HepG2 (cell line): ENCODE measurements around the gene ATAD3C. TPM values are rescaled to one million over a fixed set of nuclear protein-coding genes. Genes with fewer than 3 reads are reported as not detected.

Experiments used
- AKAP8 ChIP-seq: sonication (generic); formaldehyde crosslinking; IDR thresholded peaks from 2 replicates; pipeline ENCODE4 v1.5.1; 2020; ENCODE audit warnings: mild to moderate bottlenecking, missing genetic modification reagents
- CREM ChIP-seq, 2 experiments: sonication (generic) in 1 of 2; formaldehyde crosslinking in 1 of 2; IDR thresholded peaks; 2 replicates each; pipeline versions ENCODE4 v1.4.0 to v1.6.1; 2016 to 2020; ENCODE audit warnings: antibody characterized with exemption in 1 of 2, mild to moderate bottlenecking in 1 of 2, missing genetic modification reagents in 1 of 2
- DPF2 ChIP-seq: sonication (generic); formaldehyde crosslinking; IDR thresholded peaks from 2 replicates; pipeline ENCODE4 v1.4.0; 2020; ENCODE audit warnings: mild to moderate bottlenecking, low read depth, missing genetic modification reagents, borderline replicate concordance
- MAFF ChIP-seq: IDR thresholded peaks from 2 replicates; pipeline ENCODE4 v1.6.1; 2011; ENCODE audit warnings: low read depth, low read length, improper control_type of control experiment
- MTA1 ChIP-seq: sonication (generic); formaldehyde crosslinking; IDR thresholded peaks from 2 replicates; pipeline ENCODE4 v1.4.0; 2020; ENCODE audit warnings: missing genetic modification reagents, mild to moderate bottlenecking, borderline replicate concordance
- MTF1 ChIP-seq: sonication (generic); formaldehyde crosslinking; IDR thresholded peaks from 2 replicates; pipeline ENCODE4 v1.5.0; 2020; ENCODE audit warnings: missing genetic modification reagents
- PAF1 ChIP-seq: IDR thresholded peaks from 2 replicates; pipeline ENCODE4 v1.6.1; 2016; ENCODE audit warnings: missing genetic modification reagents, missing compliant biosample characterization
- STAG1 ChIP-seq: sonication (generic); formaldehyde crosslinking; IDR thresholded peaks from 2 replicates; pipeline ENCODE4 v1.4.0; 2020; ENCODE audit warnings: missing genetic modification reagents
- TGIF2 ChIP-seq: IDR thresholded peaks from 2 replicates; pipeline ENCODE4 v1.6.1; 2016; ENCODE audit warnings: control low read depth, missing compliant biosample characterization
- THYN1 ChIP-seq: sonication (generic); formaldehyde crosslinking; IDR thresholded peaks from 2 replicates; pipeline ENCODE4 v1.8.1; 2023; ENCODE audit warnings: low read depth, mild to moderate bottlenecking, moderate library complexity, missing genetic modification reagents, borderline replicate concordance
- XBP1 ChIP-seq: sonication (generic); formaldehyde crosslinking; IDR thresholded peaks from 2 replicates; pipeline ENCODE4 v1.5.0; 2020; ENCODE audit warnings: missing genetic modification reagents
- ZNF552 ChIP-seq: sonication (generic); formaldehyde crosslinking; IDR thresholded peaks from 2 replicates; pipeline ENCODE4 v1.9.0; 2022; ENCODE audit warnings: missing genetic modification reagents, mild to moderate bottlenecking, borderline replicate concordance
- ZNF670 ChIP-seq: sonication (generic); formaldehyde crosslinking; IDR thresholded peaks from 2 replicates; pipeline ENCODE4 v1.8.0; 2022; ENCODE audit warnings: mild to moderate bottlenecking, missing genetic modification reagents, borderline replicate concordance
- ZNF879 ChIP-seq: sonication (generic); formaldehyde crosslinking; IDR thresholded peaks from 2 replicates; pipeline ENCODE4 v1.8.1; 2023; ENCODE audit warnings: missing genetic modification reagents
- polyA plus RNA-seq, 8 experiments: library from polyadenylated mRNA; depleted of rRNA in 3 of 8; stranded (reverse) in 7 of 8; unstranded in 1 of 8; fragments of >200 nt; fragmentation: Illumina TruSeq in 4 of 8; extraction: Trizol in 4 of 8; gene quantifications; 2 replicates each; pipeline versions ENCODE4 v1.2.1 to v1.2.3, GENCODE V29; 2011 to 2016; ENCODE audit warnings: low read depth in 4 of 8, missing spikeins in 1 of 8, mixed read lengths in 1 of 8; ENCODE audit not compliant: insufficient read depth in 1 of 8
- total RNA-seq, 5 experiments: library from RNA; depleted of rRNA; stranded (reverse); fragments of >200 nt; fragmentation: Illumina TruSeq; extraction: Trizol; gene quantifications; 2 replicates each; pipeline ENCODE4 v1.2.3, GENCODE V29; 2016; ENCODE audit warnings: low read depth in 1 of 5
- TF ChIP-seq, protein P1 (sequence below): sonication (generic); formaldehyde crosslinking; IDR thresholded peaks from 2 replicates; pipeline ENCODE4 v1.4.0; 2020; ENCODE audit warnings: missing genetic modification reagents
- TF ChIP-seq, protein P2 (sequence below): sonication (generic); formaldehyde crosslinking; IDR thresholded peaks from 2 replicates; pipeline ENCODE4 v1.4.0; 2020; ENCODE audit warnings: missing genetic modification reagents
- TF ChIP-seq, protein P3 (sequence below): sonication (generic); formaldehyde crosslinking; IDR thresholded peaks from 2 replicates; pipeline ENCODE4 v1.8.0; 2022; ENCODE audit warnings: mild to moderate bottlenecking, missing genetic modification reagents
- TF ChIP-seq, protein P4 (sequence below): sonication (generic); formaldehyde crosslinking; IDR thresholded peaks from 2 replicates; pipeline ENCODE4 v1.9.0; 2021; ENCODE audit warnings: missing genetic modification reagents, borderline replicate concordance
- TF ChIP-seq, protein P5 (sequence below): sonication (generic); formaldehyde crosslinking; IDR thresholded peaks from 2 replicates; pipeline ENCODE4 v1.4.0; 2020; ENCODE audit warnings: missing genetic modification reagents, mild to moderate bottlenecking, borderline replicate concordance

The ATAD3C gene
- total and polyA plus RNA-seq, 2 of the 13 experiments (the other 11 are each of a cell fraction or from before 2014, with no cell fraction given), result 2.4 to 3.2 TPM

DNA sequence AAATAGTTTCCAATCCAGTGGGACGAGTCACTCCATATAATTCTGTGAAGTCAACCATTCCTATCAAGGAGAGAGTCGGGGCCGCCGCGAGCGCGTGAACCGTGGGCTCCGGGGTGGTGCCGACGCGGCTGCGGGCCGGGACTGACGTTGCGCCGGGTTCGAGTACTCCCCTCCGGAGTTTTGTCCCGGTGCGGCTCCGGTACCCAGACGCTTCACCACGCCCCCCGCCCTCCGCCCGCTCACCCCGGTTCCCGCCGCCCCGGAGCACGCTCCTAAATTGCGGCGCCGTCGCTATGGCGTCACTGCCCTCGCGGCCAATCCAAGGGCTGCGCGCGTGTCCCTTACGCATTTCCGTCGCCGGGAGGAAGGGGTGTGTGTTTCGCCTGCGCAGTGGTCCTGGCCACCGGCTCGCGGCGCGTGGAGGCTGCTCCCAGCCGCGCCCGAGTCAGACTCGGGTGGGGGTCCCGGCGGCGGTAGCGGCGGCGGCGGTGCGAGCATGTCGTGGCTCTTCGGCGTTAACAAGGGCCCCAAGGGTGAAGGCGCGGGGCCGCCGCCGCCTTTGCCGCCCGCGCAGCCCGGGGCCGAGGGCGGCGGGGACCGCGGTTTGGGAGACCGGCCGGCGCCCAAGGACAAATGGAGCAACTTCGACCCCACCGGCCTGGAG, 22.0 kb downstream of the ATAD3C start, which contains the start of gene ATAD3B (continued):
- TF ChIP-seq ZNF552 (no peak), MTA1 (peak; percentile 68; the same call in 1 of the 2 replicates), CREM (IDR thresholded peaks at IDR 0.05) (peak; percentile 95), CREM (CRISPR knock-in tag; IDR thresholded peaks at IDR 0.05) (peak; percentile 75), DPF2 (CRISPR knock-in tag) (no peak), AKAP8 (CRISPR knock-in tag) (no peak), MAFF (no peak), PAF1 (CRISPR knock-in tag) (no peak), TGIF2 (CRISPR knock-in tag) (peak; percentile 62; the same call in 1 of the 2 replicates), XBP1 (CRISPR knock-in tag) (no peak), ZNF670 (no peak), THYN1 (CRISPR knock-in tag) (0 out of 2 replicates have a peak, but pooled peaks have one; percentile 58), MTF1 (no peak), ZNF879 (CRISPR knock-in tag) (no peak), STAG1 (CRISPR knock-in tag) (no peak)
- TF ChIP-seq, protein P1, sequence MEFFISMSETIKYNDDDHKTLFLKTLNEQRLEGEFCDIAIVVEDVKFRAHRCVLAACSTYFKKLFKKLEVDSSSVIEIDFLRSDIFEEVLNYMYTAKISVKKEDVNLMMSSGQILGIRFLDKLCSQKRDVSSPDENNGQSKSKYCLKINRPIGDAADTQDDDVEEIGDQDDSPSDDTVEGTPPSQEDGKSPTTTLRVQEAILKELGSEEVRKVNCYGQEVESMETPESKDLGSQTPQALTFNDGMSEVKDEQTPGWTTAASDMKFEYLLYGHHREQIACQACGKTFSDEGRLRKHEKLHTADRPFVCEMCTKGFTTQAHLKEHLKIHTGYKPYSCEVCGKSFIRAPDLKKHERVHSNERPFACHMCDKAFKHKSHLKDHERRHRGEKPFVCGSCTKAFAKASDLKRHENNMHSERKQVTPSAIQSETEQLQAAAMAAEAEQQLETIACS (CRISPR knock-in tag), result no peak
- TF ChIP-seq, protein P2, sequence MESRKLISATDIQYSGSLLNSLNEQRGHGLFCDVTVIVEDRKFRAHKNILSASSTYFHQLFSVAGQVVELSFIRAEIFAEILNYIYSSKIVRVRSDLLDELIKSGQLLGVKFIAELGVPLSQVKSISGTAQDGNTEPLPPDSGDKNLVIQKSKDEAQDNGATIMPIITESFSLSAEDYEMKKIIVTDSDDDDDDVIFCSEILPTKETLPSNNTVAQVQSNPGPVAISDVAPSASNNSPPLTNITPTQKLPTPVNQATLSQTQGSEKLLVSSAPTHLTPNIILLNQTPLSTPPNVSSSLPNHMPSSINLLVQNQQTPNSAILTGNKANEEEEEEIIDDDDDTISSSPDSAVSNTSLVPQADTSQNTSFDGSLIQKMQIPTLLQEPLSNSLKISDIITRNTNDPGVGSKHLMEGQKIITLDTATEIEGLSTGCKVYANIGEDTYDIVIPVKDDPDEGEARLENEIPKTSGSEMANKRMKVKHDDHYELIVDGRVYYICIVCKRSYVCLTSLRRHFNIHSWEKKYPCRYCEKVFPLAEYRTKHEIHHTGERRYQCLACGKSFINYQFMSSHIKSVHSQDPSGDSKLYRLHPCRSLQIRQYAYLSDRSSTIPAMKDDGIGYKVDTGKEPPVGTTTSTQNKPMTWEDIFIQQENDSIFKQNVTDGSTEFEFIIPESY, result peak; percentile 58; the same call in 1 of the 2 replicates
- TF ChIP-seq, protein P3, sequence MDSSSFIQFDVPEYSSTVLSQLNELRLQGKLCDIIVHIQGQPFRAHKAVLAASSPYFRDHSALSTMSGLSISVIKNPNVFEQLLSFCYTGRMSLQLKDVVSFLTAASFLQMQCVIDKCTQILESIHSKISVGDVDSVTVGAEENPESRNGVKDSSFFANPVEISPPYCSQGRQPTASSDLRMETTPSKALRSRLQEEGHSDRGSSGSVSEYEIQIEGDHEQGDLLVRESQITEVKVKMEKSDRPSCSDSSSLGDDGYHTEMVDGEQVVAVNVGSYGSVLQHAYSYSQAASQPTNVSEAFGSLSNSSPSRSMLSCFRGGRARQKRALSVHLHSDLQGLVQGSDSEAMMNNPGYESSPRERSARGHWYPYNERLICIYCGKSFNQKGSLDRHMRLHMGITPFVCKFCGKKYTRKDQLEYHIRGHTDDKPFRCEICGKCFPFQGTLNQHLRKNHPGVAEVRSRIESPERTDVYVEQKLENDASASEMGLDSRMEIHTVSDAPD (CRISPR knock-in tag), result no peak
- TF ChIP-seq, protein P4, sequence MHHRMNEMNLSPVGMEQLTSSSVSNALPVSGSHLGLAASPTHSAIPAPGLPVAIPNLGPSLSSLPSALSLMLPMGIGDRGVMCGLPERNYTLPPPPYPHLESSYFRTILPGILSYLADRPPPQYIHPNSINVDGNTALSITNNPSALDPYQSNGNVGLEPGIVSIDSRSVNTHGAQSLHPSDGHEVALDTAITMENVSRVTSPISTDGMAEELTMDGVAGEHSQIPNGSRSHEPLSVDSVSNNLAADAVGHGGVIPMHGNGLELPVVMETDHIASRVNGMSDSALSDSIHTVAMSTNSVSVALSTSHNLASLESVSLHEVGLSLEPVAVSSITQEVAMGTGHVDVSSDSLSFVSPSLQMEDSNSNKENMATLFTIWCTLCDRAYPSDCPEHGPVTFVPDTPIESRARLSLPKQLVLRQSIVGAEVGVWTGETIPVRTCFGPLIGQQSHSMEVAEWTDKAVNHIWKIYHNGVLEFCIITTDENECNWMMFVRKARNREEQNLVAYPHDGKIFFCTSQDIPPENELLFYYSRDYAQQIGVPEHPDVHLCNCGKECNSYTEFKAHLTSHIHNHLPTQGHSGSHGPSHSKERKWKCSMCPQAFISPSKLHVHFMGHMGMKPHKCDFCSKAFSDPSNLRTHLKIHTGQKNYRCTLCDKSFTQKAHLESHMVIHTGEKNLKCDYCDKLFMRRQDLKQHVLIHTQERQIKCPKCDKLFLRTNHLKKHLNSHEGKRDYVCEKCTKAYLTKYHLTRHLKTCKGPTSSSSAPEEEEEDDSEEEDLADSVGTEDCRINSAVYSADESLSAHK (CRISPR knock-in tag), result no peak
- TF ChIP-seq, protein P5, sequence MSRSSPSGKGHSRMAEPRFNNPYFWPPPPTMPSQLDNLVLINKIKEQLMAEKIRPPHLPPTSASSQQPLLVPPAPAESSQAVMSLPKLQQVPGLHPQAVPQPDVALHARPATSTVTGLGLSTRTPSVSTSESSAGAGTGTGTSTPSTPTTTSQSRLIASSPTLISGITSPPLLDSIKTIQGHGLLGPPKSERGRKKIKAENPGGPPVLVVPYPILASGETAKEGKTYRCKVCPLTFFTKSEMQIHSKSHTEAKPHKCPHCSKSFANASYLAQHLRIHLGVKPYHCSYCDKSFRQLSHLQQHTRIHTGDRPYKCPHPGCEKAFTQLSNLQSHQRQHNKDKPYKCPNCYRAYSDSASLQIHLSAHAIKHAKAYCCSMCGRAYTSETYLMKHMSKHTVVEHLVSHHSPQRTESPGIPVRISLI (CRISPR knock-in tag), result no peak
